Esophagus muscularis mucosa (tissue), 4 donors: ENCODE data around the gene LDLRAD2.

Experiments used
- EP300 ChIP-seq: sonication (generic); formaldehyde crosslinking; IDR thresholded peaks from one replicate; pipeline ENCODE4 v1.6.1; 2017; ENCODE audit warnings: antibody characterized with exemption
- POLR2A ChIP-seq: fragments of 450-650 bp; IDR thresholded peaks from one replicate; pipeline ENCODE4 v1.6.1; 2017; ENCODE audit warnings: antibody characterized with exemption, moderate library complexity, mild to moderate bottlenecking, low read depth
- POLR2AphosphoS5 ChIP-seq, 2 donors: sonication (generic); formaldehyde crosslinking; IDR thresholded peaks; one replicate each; pipeline ENCODE4 v1.6.1; 2017; ENCODE audit warnings: antibody characterized with exemption in 2 of 2
- TF ChIP-seq, protein P1 (sequence below), 3 experiments: fragments of 200-600 bp in 2 of 3; fragments of 450-650 bp in 1 of 3; sonication (generic) in 2 of 3; IDR thresholded peaks; one replicate each; pipeline ENCODE4 v1.5.1; 2017 to 2019; ENCODE audit warnings: antibody characterized with exemption in 3 of 3, mild to moderate bottlenecking in 2 of 3, moderate library complexity in 1 of 3

DNA sequence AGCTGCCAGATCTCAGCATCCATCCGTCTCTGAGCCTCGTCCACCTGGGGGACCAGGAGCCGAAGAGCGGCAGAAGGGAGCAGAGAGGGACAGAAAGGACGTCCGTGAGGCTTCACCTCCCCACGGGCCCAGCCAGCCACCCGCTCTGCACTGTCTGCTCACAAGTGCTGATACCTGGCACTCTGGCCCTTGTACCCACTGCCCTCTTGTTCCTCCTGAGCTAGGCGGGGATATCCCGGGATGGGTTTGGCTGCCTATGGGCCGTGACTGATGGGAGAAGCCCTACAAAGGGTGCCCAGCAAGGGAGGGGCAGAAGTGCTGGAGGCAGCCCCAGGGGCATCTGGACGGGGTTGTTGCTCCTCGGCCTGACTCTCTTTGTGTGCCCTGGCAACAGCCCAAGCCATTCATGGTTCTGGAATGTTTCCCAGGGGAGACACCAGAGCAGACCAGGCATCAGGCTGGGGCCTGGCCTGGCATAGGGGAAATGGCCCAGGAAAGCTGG lies 57.6 kb downstream of the LDLRAD2 start:
- TF ChIP-seq, protein P1, sequence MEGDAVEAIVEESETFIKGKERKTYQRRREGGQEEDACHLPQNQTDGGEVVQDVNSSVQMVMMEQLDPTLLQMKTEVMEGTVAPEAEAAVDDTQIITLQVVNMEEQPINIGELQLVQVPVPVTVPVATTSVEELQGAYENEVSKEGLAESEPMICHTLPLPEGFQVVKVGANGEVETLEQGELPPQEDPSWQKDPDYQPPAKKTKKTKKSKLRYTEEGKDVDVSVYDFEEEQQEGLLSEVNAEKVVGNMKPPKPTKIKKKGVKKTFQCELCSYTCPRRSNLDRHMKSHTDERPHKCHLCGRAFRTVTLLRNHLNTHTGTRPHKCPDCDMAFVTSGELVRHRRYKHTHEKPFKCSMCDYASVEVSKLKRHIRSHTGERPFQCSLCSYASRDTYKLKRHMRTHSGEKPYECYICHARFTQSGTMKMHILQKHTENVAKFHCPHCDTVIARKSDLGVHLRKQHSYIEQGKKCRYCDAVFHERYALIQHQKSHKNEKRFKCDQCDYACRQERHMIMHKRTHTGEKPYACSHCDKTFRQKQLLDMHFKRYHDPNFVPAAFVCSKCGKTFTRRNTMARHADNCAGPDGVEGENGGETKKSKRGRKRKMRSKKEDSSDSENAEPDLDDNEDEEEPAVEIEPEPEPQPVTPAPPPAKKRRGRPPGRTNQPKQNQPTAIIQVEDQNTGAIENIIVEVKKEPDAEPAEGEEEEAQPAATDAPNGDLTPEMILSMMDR (IDR thresholded peaks at IDR 0.05): no peak
- TF ChIP-seq POLR2AphosphoS5 (IDR thresholded peaks at IDR 0.05): peak; percentile 70 to 83
- TF ChIP-seq POLR2A: no peak
- TF ChIP-seq EP300: no peak
